Panc1 (cell line): ENCODE results near the gene EPHB2.

Experiments used
- REST ChIP-seq, 2 experiments: IDR thresholded peaks; 2 replicates each; pipeline ENCODE4 v1.6.1; 2011 to 2012; ENCODE audit warnings: low read depth in 2 of 2, control low read depth in 1 of 2, low read length in 1 of 2, mild to moderate bottlenecking in 1 of 2, moderate library complexity in 1 of 2; ENCODE audit not compliant: insufficient read depth in 1 of 2
- SIN3A ChIP-seq: IDR thresholded peaks from 2 replicates; pipeline ENCODE4 v1.6.1; 2012; ENCODE audit warnings: low read depth, mild to moderate bottlenecking, low read length, moderate library complexity, borderline replicate concordance; ENCODE audit not compliant: insufficient read depth
- TF ChIP-seq, protein P1 (sequence below): fragments of 450-650 bp; IDR thresholded peaks from 2 replicates; pipeline ENCODE4 v1.5.1; 2017; ENCODE audit warnings: mild to moderate bottlenecking

DNA sequence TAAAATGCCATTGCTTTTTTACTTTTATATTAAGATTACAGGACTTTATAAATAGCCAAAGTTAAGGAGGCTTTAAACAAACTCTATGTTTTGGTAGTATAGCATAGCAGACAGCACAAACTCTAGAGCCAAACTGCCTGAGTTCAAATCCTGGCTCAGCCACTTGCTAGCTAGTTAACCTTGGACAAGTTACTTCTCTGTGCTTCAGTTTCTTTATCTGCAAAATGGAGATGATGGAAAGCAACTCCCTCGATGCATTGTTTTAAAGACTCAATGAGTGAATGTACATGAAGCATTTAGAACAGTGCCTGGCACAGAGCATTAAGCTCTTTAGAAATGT lies 36.3 kb upstream of the EPHB2 start:
- TF ChIP-seq REST (IDR thresholded peaks at IDR 0.05; ENCODE audit: insufficient read depth in 1 of 2, low read depth in 2 of 2, low read length in 1 of 2) (no peak), SIN3A (no peak)
- TF ChIP-seq, protein P1, sequence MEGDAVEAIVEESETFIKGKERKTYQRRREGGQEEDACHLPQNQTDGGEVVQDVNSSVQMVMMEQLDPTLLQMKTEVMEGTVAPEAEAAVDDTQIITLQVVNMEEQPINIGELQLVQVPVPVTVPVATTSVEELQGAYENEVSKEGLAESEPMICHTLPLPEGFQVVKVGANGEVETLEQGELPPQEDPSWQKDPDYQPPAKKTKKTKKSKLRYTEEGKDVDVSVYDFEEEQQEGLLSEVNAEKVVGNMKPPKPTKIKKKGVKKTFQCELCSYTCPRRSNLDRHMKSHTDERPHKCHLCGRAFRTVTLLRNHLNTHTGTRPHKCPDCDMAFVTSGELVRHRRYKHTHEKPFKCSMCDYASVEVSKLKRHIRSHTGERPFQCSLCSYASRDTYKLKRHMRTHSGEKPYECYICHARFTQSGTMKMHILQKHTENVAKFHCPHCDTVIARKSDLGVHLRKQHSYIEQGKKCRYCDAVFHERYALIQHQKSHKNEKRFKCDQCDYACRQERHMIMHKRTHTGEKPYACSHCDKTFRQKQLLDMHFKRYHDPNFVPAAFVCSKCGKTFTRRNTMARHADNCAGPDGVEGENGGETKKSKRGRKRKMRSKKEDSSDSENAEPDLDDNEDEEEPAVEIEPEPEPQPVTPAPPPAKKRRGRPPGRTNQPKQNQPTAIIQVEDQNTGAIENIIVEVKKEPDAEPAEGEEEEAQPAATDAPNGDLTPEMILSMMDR: no peak
